HG02981 (cell line): ENCODE data around the gene CCDC187.
"Not testable (repeated sequence)": the region's sequence is repeated elsewhere in the genome, so short reads cannot be mapped to it uniquely, and the experiment has no call there.

ENCODE experiments used
- ATAC-seq: cut with Tn5 transposase; IDR thresholded peaks from one replicate; pipeline ENCODE4 v1.9.1; 2021; ENCODE audit warnings: mild to moderate bottlenecking, moderate library complexity; ENCODE audit not compliant: unreplicated experiment

CCDC187 gene

GRCh38 chr9:136303825-136304416 lies at the start of gene CCDC187:
Gene CCDC187 (minus strand): TSS chr9:136304094. CDS start chr9:136303830, 264 bp downstream.
- no peak for ATAC-seq

DNA sequence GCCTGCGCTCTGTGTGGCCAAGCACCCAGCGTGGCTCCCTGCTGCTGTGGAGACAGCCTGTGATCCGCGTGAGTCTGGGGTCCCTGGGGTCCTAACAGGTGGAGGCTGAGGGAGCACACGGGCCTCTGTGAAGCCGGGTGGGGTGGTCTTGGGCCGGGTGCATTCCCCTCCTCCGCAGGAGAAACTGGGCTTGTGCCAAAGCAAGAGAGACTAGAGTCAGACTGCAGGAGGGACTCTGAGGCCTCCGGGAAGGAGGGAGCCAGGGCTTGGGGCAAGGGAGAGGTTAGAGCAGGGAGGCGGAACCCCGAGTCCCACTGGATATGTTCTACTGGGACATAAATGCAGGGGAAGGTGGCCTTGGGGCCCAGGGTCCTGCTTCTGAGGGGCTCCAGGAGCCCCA lies 49.2 kb upstream of the CCDC187 start:
- ATAC-seq: no peak

- ATAC-seq: no peak
These were observed 48.8 kb upstream of the CCDC187 start for GRCh38 chr9:136352682-136353081.

GRCh38 chr9:136351868-136352267 lies 48.0 kb upstream of the CCDC187 start:
- ATAC-seq: not testable (repeated sequence)

- no peak for ATAC-seq
These were observed 47.4 kb upstream of the CCDC187 start for GRCh38 chr9:136351252-136351800.

- ATAC-seq: no peak
These were observed 45.7 kb upstream of the CCDC187 start for GRCh38 chr9:136349546-136349945.

DNA sequence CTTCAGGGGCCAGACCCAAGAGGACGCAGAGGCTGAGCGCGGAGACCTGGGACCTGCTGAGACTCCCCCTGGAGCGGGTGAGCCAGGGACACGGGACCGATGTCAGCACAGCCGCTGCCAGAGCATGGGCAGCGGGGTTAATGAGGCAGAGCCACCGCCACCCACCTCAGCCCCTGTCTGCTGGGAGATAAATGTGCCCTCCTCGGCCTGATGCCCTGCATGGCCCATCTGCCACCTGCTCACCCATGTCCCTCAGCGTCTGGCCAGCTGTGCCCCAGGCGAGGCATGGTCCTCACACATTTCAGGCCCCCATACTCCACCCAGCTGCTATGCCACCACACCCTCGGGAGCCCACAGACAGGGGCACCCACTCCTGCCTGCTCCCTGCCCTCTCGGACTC lies 44.8 kb upstream of the CCDC187 start:
- ATAC-seq: no peak

DNA sequence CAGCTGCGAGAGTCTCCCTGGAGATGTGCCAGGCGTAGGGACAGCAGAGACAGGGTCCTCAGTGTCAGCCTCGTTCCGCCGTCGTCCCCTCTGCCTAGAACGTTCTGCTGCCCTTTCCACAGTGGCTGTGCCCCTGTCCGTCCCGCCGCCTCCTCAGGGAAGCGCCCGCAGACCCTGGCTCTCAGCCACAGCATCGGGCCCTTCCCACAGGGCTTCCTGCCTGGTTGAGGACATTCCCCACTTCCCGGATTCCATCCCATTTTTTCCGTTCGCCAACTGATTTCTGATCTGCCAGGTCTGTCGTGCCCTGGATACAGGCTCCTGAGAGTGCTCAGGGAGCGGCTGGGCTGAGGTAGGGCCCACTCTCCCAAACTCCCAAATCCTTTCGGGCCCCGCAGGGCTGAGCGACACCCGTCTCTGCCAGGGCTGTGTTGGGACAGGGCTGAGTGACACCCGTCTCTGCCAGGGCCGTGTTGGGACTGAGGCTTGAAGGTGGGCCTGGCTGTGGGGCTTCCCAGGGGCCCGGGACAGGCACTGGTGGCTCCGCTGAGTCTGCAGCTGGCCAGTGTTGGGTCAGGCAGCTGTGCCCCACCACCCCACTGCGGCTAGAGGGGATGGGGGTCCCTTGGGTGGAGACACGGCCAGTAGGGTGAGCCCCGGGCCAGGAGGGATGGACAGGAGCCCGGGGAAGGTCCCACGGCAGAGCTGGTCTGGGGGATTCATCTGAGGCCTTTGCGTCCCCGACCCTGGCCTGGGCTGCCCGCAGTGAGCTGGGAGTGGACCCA lies 43.8 kb upstream of the CCDC187 start:
- no peak for ATAC-seq

DNA sequence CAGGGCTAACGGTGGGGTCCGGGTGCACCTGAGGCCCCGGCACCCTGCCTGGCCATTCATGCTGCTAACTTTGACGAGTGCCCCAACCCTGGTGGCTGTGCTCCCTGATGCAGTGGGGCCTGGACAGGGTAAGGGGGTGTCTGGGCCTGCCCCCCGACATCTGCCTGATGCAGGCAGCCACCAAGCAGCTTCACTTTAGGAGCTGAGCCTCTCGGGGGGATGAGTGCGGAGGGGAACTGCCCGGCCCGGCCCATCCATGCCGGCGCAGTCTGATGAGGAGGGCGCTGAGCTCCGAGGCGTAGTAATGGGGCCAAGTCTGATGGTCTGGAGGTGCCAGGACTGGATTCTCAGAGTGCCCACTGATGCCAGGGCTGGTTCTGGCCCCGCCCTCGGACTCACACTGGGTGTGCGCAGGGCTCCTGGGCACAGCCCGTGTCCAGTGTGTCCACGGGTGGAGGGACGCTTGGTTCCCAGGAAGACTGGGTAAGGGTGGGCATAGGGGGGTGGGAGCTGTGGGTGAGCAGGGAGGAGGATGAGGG lies 43.1 kb upstream of the CCDC187 start:
- no peak for ATAC-seq

DNA sequence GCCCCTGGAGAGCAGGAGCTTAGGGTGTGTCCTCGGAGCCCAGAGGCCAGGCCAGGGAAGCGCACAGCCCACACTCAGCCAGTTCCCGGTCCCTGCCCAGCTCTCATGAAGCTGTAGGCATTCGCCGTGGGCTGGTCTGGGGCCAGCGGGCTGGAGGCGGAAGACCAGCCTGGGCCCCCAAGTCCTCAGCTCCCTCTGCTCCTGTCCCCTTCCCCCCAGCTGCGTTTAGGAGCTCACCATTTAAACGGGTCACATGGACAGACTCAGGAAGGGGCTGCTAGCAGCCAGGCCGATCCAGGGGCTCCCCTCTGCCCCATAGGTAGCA lies 42.2 kb upstream of the CCDC187 start:
- no peak for ATAC-seq

DNA sequence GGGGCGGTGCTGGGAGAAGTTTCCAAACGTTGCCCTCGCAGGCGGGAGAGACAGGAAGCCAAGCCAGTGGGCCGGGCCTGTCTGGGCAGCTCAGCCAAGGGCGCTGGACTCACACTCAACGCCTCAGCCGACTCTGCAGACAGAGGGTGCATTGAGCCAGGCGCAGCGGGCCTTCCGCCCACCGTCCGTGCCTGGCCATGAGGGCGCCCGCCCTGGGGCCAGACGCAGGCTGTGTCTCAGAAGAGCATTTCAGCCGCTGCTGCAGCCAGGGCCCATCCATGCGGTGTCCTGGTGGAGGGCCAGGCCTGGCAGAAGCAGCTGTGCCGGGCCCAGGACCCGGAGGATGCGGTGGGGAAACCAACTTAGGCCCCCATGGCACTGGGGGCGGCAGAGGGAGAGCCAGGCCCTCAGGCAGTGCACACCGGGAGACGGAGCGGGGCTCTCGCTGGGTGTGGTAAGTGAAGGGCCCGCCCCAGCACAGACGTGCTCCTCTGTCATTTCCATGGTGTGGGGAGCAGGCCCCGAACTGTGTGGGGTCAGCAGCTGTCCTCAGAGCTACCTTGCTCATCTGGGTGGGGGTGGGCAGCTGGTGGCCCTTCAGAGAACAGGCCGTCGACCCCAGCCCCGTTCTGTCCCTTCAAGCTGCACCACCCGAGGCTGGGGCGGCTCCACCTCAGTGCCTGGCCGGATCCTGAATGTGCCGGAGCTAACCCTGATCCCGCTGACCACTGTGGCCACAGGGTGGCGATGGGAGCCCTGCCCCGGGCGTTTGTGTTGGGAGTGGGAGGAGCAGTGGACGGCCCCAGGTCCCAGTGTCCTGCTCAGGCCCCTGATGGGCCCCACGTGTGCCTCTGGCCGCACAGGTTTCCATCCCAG lies 41.6 kb upstream of the CCDC187 start:
- no peak for ATAC-seq

DNA sequence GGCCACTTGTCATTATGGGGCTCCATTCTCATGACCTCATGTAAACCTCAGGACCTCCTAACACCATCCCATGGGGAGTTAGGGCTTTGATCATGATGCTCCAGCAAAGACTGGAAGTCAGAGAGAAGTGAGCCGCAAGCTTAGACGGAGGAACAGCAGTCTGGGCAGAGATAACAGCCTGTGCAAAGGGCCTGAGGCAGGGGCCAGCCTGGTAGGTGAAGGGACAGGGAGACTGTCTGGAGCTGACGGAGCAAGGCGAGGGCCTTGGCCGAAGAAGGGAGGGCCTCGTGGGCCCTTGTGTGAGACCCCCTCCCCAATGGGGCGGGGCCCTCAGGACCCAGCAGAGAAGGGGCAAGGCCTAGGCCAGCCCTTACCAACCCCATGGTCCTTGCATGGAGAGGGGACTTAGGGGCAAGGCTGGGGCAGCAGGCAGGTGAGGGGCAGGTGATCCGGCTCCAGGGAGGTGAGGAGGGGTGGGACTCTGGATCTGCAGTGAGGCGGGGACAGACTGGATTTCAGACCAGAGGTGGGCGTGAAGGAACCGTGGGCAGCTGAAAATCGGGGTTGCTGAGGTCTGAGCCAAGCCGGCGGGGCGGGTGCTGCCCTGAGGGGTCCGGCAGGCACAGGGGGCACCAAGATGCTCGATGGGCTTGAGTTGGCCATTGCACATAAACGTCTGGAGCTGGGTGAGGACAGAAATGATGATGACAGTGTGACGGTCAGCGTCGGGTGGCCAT lies 40.8 kb upstream of the CCDC187 start:
- no peak for ATAC-seq

DNA sequence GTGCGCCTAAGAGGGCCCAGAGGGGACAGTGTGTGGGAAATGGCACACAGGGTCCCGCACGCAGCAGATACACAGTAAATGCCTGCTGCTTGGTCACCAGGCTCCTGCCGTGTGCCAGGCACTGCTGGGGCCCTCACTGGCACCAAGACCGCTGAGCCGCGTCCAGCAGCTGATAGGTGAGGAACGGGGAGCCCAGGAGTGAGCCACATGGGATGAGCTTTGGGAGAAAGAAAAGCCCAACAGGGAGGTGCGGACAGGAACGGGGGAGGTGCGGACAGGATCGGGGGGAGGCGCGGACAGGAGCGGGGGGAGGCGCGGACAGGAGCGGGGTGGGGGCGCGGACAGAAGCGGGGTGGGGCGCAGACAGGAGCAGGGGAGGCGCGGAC lies 40.0 kb upstream of the CCDC187 start:
- no peak for ATAC-seq

- ATAC-seq: no peak
These were observed 39.4 kb upstream of the CCDC187 start for GRCh38 chr9:136343121-136343883.

DNA sequence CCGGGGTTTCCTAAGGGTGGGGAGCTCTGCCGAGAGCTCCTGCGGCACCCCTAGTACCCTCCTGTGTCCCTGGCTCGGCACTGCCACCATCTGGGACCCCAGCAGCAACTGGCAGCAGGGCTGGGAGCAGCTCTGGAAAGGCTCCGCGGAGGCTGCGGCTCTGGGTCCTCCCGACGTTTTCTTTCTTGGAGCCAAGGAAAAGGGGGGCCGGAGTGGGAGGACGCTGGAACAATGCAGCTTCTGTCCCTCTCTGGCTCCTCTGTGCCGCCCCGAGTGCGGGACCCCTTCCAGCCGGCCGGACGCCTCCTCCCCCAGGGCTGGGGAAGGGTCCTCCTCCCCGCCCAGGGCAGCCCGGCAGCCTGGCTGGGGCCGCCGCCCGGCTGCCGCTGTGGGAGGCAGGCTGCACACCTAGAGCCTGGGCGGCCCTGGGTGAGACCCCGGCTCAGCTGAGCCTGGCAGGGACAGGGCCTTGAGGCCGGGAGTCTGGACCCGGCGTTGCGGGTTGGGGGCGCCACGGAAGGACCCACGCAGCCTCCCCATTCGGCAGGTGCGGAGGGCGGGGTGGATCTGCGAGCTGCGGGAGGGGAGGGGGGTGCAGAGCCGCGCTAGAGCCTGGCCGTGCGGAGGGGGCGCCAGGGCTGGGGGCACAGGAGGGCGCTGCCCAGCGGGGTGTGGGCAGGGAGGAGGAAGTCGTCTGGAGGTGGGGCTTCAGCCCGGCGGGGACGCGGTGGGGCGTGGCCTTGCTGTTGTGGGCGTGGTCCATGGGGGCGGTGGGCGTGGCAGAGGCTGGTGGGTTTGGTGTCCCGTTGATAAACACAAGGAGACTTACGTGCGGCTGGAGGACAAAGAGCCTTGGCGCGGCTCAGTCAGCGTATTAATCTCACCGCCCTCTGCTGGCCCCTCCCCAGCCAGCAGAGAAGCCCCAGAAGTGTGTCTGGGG lies 38.6 kb upstream of the CCDC187 start:
- ATAC-seq: no peak

DNA sequence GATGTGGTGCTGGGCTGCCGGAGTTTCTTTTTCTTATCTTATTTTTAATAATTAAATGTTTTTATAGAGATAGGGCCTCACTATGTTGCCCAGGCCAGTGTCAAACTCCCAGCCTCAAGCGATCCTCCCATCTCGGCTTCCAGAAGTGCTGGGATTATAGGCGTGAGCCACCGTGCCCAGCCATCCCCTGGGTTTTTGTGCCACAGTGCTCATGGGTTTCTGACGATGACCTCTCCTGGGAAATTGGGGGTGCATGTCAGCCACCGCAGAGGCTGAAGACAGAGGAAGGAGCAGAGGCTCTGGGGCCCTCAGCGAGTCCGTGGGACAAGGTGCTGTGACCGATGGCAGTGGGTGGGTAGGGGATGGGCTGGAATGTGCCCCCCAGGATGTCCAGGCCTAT lies 37.9 kb upstream of the CCDC187 start:
- no peak for ATAC-seq

GRCh38 chr9:136341042-136341655 lies 37.3 kb upstream of the CCDC187 start:
- ATAC-seq: no peak

DNA sequence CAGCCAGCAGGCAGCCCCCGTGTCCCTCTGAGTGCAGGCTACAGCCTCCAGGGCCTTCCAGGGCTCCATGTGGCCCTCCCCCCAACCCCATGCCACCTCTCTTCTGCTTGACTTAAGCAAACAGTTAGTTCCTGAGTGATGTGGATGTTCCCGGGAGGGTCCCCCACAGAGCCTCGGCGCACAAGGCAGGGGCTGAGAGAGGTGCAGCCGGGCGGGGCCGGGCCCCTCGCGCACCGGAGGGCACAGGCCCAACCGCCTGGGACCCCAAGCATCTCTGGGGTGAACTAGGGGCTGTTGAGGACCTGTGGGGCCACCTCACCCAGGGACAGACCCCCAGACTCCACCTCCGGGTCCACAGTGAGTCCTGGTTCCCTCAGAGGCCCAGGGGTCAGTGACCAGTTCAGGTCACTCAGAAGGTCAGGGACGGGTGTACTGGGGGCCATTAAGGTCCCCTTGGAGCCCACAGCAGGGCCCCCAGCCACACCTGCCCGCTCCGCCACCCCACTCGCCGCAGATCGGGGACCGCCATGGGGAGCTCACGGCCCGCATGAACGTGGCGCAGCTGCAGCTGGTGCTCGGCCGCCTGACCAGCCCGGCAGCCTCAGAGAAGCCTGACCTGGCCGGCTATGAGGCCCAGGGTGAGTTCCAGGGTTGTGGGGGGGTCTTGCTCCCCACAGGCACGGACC lies 36.6 kb upstream of the CCDC187 start:
- no peak for ATAC-seq
